Stimulated activated memory B cell treated with anti-CD40 and anti-IgM and Interleukin-4, amounts not matched to agents 10 μg/mL and 1 μg/mL and 100 μg/mL, for 72 hours (primary cell): ENCODE measurements around the gene ARID4B.
"Not testable (repeated sequence)": the region's sequence is repeated elsewhere in the genome, so short reads cannot be mapped to it uniquely, and the experiment has no call there.

Source experiments
- ATAC-seq: fragments of 150-1000 bp; cut with Tn5 transposase; 2 replicates; pipeline ENCODE4 v1.10.0; 2021
- H3K27ac Mint-ChIP-seq: one replicate; pipeline ENCODE4 v1.8.0; 2022; ENCODE audit warnings: mild to moderate bottlenecking, mixed read lengths
- H3K27me3 Mint-ChIP-seq: one replicate; pipeline ENCODE4 v1.8.0; 2022; ENCODE audit warnings: mixed read lengths
- H3K36me3 Mint-ChIP-seq: one replicate; pipeline ENCODE4 v1.8.0; 2022; ENCODE audit warnings: mixed read lengths
- H3K4me1 Mint-ChIP-seq: one replicate; pipeline ENCODE4 v1.8.0; 2022; ENCODE audit warnings: mixed read lengths
- H3K4me3 Mint-ChIP-seq: one replicate; pipeline ENCODE4 v1.8.0; 2022; ENCODE audit warnings: mild to moderate bottlenecking, moderate library complexity, mixed read lengths
- H3K9me3 Mint-ChIP-seq: one replicate; pipeline ENCODE4 v1.8.0; 2022; ENCODE audit warnings: mixed read lengths

Gene ARID4B, protein sequence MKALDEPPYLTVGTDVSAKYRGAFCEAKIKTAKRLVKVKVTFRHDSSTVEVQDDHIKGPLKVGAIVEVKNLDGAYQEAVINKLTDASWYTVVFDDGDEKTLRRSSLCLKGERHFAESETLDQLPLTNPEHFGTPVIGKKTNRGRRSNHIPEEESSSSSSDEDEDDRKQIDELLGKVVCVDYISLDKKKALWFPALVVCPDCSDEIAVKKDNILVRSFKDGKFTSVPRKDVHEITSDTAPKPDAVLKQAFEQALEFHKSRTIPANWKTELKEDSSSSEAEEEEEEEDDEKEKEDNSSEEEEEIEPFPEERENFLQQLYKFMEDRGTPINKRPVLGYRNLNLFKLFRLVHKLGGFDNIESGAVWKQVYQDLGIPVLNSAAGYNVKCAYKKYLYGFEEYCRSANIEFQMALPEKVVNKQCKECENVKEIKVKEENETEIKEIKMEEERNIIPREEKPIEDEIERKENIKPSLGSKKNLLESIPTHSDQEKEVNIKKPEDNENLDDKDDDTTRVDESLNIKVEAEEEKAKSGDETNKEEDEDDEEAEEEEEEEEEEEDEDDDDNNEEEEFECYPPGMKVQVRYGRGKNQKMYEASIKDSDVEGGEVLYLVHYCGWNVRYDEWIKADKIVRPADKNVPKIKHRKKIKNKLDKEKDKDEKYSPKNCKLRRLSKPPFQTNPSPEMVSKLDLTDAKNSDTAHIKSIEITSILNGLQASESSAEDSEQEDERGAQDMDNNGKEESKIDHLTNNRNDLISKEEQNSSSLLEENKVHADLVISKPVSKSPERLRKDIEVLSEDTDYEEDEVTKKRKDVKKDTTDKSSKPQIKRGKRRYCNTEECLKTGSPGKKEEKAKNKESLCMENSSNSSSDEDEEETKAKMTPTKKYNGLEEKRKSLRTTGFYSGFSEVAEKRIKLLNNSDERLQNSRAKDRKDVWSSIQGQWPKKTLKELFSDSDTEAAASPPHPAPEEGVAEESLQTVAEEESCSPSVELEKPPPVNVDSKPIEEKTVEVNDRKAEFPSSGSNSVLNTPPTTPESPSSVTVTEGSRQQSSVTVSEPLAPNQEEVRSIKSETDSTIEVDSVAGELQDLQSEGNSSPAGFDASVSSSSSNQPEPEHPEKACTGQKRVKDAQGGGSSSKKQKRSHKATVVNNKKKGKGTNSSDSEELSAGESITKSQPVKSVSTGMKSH (N-terminal part only)

DNA sequence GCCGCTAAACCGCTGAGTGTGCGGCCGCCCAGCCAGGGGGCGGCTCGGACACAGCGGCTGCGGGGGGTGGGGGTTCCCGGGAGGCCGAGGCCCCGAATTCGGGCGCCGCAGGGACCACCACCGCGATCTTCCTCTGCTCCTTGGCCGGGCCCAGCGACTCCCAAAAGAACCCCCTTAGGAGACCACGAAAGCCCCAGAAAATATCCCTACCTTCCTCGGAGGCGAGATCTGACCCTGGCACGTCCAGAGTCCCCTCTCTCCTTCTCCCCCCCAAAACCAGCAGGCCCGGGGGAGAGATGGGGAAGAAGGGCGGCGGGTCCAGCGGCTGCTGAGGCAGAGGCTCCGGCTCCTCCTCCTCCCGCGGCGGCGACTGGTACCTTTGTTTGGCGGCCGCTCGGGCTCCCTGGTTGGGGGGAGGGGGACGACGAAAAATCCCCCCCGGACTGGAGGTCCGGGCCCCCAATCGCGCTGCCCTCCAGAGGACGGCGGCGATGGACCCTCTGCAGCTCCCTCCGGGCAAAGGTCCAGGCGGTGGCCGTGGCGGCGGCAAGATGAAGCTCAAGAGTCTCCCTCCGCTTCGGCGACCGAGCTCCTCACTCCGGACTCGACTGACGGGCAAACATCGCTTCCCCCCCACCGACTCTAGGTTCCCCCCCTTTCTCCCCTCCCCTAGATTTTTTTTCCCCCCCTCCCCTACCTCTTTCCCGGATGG is at the start of gene ARID4B:
TSS of gene ARID4B (minus strand) at position 621 of the 712 bp plus-strand sequence. CDS start 1,260 bp downstream, outside the sequence.
- no peaks in the 10 kb centered on the region for H3K27me3 Mint-ChIP-seq
- no peak within 1 kb of the TSS for H3K27ac Mint-ChIP-seq
- ATAC-seq = peak; percentile 2
- H3K4me1 Mint-ChIP-seq = peaks cover 20% of the 10 kb centered on the region
- no peaks in the 10 kb centered on the region for H3K9me3 Mint-ChIP-seq
- peaks cover 10% of the 10 kb centered on the region for H3K36me3 Mint-ChIP-seq
- peak within 1 kb of the TSS; percentile 96 for H3K4me3 Mint-ChIP-seq

DNA sequence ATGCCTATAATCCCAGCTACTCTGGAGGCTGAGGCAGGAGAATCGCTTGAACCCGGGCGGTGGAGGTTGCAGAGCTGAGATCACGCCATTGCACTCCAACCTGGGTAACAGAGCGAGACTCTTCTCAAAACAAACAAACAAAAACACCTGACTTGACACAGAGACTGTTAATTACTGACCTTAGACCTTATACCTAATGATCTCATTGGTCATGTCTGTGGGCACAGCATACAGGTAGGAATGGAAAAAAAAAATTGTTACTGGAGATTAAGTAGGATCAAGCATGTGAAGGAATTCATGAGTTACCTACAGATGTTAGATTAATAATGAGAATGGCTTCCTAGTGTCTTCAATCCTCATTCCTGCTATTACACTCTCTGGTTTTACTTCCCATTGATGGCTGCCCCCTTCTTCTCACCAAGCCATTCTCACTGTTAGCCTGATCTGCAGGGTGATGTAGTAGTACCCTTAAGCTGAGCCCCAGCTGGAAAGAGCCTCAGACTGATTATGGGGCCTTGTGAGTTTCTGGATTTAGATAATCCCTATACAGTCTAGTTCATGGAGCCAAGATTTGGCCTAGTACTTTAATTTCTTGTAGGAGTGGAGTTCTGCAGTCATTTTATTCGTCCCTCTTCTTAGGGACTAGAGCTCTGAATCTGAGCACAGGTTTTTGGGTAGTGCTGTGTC is 48.1 kb upstream of the ARID4B start:
- peaks cover 37% of the 10 kb centered on the region for H3K36me3 Mint-ChIP-seq
- ATAC-seq = no peak
- no peaks in the 10 kb centered on the region for H3K4me1 Mint-ChIP-seq
- H3K27me3 Mint-ChIP-seq = no peaks in the 10 kb centered on the region
- H3K4me3 Mint-ChIP-seq = no peak overlapping the region
- H3K27ac Mint-ChIP-seq = no peak overlapping the region
- no peaks in the 10 kb centered on the region for H3K9me3 Mint-ChIP-seq

- ATAC-seq = no peak
- Mint-ChIP-seq H3K4me1 (peaks cover 24% of the 10 kb centered on the region), H3K27ac (no peak overlapping the region), H3K27me3 (no peaks in the 10 kb centered on the region), H3K9me3 (no peaks in the 10 kb centered on the region), H3K4me3 (no peak overlapping the region), H3K36me3 (peaks cover 12% of the 10 kb centered on the region)
Measured at GRCh38 chr1:235369802-235370201, 41.8 kb upstream of the ARID4B start.

- peaks cover 5% of the 10 kb centered on the region for H3K36me3 Mint-ChIP-seq
- no peaks in the 10 kb centered on the region for H3K9me3 Mint-ChIP-seq
- peak overlapping the region; percentile 14 for H3K4me3 Mint-ChIP-seq
- no peak overlapping the region for H3K27ac Mint-ChIP-seq
- H3K4me1 Mint-ChIP-seq = peaks cover 24% of the 10 kb centered on the region
- no peak for ATAC-seq
- no peaks in the 10 kb centered on the region for H3K27me3 Mint-ChIP-seq
Measured at GRCh38 chr1:235368428-235368827, 40.4 kb upstream of the ARID4B start.

- Mint-ChIP-seq H3K4me1 (peaks cover 24% of the 10 kb centered on the region), H3K27me3 (no peaks in the 10 kb centered on the region)
Measured at GRCh38 chr1:235367000-235367908, 39.3 kb upstream of the ARID4B start, which contains the start of gene TBCE. Gene TBCE (plus strand): TSS chr1:235367427. CDS start chr1:235380050, 12,623 bp downstream.

GRCh38 chr1:235366286-235366685 is 38.3 kb upstream of the ARID4B start:
- Mint-ChIP-seq H3K27ac (peak overlapping the region; percentile 84), H3K4me3 (peak overlapping the region; percentile 58), H3K9me3 (no peaks in the 10 kb centered on the region), H3K27me3 (no peaks in the 10 kb centered on the region), H3K4me1 (peaks cover 24% of the 10 kb centered on the region), H3K36me3 (no peaks in the 10 kb centered on the region)
- ATAC-seq = no peak

More at GRCh38 chr1:235367000-235367908, 39.3 kb upstream of the ARID4B start, which contains the start of gene TBCE:
- peak within 1 kb of the TSS; percentile 89 for H3K4me3 Mint-ChIP-seq
- ATAC-seq = peak; percentile 100
- peaks cover 4% of the 10 kb centered on the region for H3K36me3 Mint-ChIP-seq
- H3K27ac Mint-ChIP-seq = peak within 1 kb of the TSS; percentile 84
- no peaks in the 10 kb centered on the region for H3K9me3 Mint-ChIP-seq

- H3K9me3 Mint-ChIP-seq, H3K27me3 Mint-ChIP-seq, H3K36me3 Mint-ChIP-seq, H3K4me3 Mint-ChIP-seq, ATAC-seq, H3K27ac Mint-ChIP-seq: not testable (repeated sequence)
- H3K4me1 Mint-ChIP-seq = peaks cover 19% of the 10 kb centered on the region
Measured at GRCh38 chr1:235364189-235364588, 36.2 kb upstream of the ARID4B start.

- Mint-ChIP-seq H3K36me3 (no peaks in the 10 kb centered on the region), H3K9me3 (no peaks in the 10 kb centered on the region), H3K27me3 (no peaks in the 10 kb centered on the region), H3K4me3 (no peak overlapping the region), H3K4me1 (peaks cover 7% of the 10 kb centered on the region), H3K27ac (no peak overlapping the region)
- no peak for ATAC-seq
Measured at GRCh38 chr1:235358899-235359298, 30.9 kb upstream of the ARID4B start.

GRCh38 chr1:235357485-235358373 is 29.8 kb upstream of the ARID4B start:
- peaks cover 7% of the 10 kb centered on the region for H3K4me1 Mint-ChIP-seq
- H3K27ac Mint-ChIP-seq = no peak overlapping the region
- no peaks in the 10 kb centered on the region for H3K9me3 Mint-ChIP-seq
- H3K36me3 Mint-ChIP-seq = no peaks in the 10 kb centered on the region
- no peak overlapping the region for H3K4me3 Mint-ChIP-seq
- H3K27me3 Mint-ChIP-seq = no peaks in the 10 kb centered on the region
- ATAC-seq = no peak

DNA sequence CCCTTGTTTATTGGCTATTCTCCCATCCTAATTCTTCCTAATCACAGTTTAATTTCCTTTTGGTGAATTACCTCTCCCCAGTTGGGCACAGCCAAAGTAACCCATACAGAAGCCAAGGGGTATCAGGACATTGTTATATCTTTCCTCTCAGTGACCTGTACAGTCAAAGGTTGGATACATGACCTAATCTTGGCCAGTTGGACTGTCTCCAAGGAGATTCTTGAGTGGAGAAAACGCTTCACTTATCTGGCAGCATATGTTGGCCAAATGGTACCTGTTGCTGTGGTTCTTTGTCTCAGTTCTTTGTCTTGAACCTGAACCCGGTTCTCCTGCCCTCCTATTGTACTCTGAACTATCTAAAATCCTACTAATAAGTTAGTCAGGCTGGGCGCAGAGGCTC is 23.9 kb upstream of the ARID4B start:
- peaks cover under 1% of the 10 kb centered on the region for H3K36me3 Mint-ChIP-seq
- H3K9me3 Mint-ChIP-seq = no peaks in the 10 kb centered on the region

GRCh38 chr1:235351441-235351840 is 23.5 kb upstream of the ARID4B start:
- Mint-ChIP-seq H3K27ac (no peak overlapping the region), H3K36me3 (peaks cover 4% of the 10 kb centered on the region), H3K4me1 (no peaks in the 10 kb centered on the region), H3K27me3 (no peaks in the 10 kb centered on the region), H3K4me3 (no peak overlapping the region), H3K9me3 (no peaks in the 10 kb centered on the region)
- no peak for ATAC-seq

More for the DNA sequence above, 23.9 kb upstream of the ARID4B start:
- ATAC-seq = no peak
- Mint-ChIP-seq H3K4me1 (peaks cover 1% of the 10 kb centered on the region), H3K4me3 (no peak overlapping the region), H3K27ac (no peak overlapping the region), H3K27me3 (no peaks in the 10 kb centered on the region)

- ATAC-seq = no peak
- Mint-ChIP-seq H3K9me3 (no peaks in the 10 kb centered on the region), H3K36me3 (peaks cover 46% of the 10 kb centered on the region), H3K27me3 (no peaks in the 10 kb centered on the region), H3K4me1 (no peaks in the 10 kb centered on the region), H3K27ac (no peak overlapping the region), H3K4me3 (no peak overlapping the region)
Measured at GRCh38 chr1:235343726-235344125, 15.7 kb upstream of the ARID4B start.
